Cardiac muscle cell (in vitro differentiated cells and primary cell): ENCODE results near the gene DLK1. TPM values are rescaled to one million over a fixed set of nuclear protein-coding genes. Genes with fewer than 3 reads are reported as not detected.

Source experiments
- DNase-seq, 2 donors: peaks; one replicate each; pipeline versions ENCODE4 v3.0.0 to v3.0.0-alpha.2; 2010 to 2017; ENCODE audit warnings: low read depth in 1 of 2, low spot score in 1 of 2
- H3K27ac ChIP-seq: fragments of 200-600 bp; sonication (generic); 2 replicates; pipeline ENCODE4 v1.5.1; 2016
- H3K27me3 ChIP-seq: fragments of 200-600 bp; sonication (generic); 2 replicates; pipeline ENCODE4 v1.6.0; 2016; ENCODE audit warnings: control low read depth
- H3K36me3 ChIP-seq: fragments of 200-600 bp; sonication (generic); 2 replicates; pipeline ENCODE4 v1.5.1; 2016; ENCODE audit warnings: control low read depth
- H3K4me1 ChIP-seq: fragments of 200-600 bp; sonication (generic); 2 replicates; pipeline ENCODE4 v1.8.1; 2017; ENCODE audit warnings: low read depth, mild to moderate bottlenecking, mixed run types
- H3K4me3 ChIP-seq: fragments of 200-600 bp; sonication (generic); 2 replicates; pipeline ENCODE4 v1.5.1; 2016; ENCODE audit warnings: mild to moderate bottlenecking
- H3K9me3 ChIP-seq: fragments of 200-600 bp; sonication (generic); 2 replicates; pipeline ENCODE4 v1.5.1; 2017; ENCODE audit warnings: low read depth, mild to moderate bottlenecking, control low read depth
- polyA plus RNA-seq: library from polyadenylated mRNA; unstranded; fragments of >200 nt; fragmentation: Nextera tagmentation; extraction: Ambion mirVana; gene quantifications from 2 replicates; pipeline ENCODE4 v1.2.1, GENCODE V29; 2016
- total RNA-seq: library from RNA; depleted of rRNA; stranded (reverse); fragments of >200 nt; gene quantifications from 2 replicates; pipeline ENCODE4 v1.2.3, GENCODE V29; 2016
- TF ChIP-seq, protein P1 (sequence below): IDR thresholded peaks from 2 replicates; pipeline ENCODE4 v1.5.1; 2012; ENCODE audit warnings: low read depth, mild to moderate bottlenecking, low read length

Gene DLK1
- total and polyA plus RNA-seq, 2 experiments from 2014 or later, result 24.0 to 64.1 TPM

DNA sequence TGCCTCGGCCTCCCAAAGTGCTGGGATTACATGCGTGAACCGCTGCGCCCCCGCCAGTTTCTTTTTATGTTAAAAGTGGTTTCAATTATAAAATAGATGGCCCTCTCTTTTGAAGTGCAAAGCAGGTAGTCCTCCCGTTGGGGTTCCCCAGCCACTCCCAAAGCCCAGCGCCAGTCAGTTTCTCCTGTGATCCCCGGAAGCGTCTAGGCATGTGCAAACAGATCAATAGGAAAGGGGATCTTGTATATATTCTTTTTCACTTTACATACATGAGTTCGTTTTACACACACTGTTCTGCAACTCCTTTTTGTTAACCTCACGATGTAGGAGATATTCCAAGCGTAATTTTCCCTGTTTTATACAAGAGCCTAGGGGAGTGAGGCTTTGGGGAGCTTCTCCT is 16.3 kb upstream of the DLK1 start:
- Histone ChIP-seq H3K4me3 (no peak overlapping the region), H3K27ac (peak overlapping the region; percentile 54), H3K4me1 (peaks cover 16% of the 10 kb centered on the region), H3K27me3 (no peaks in the 10 kb centered on the region), H3K9me3 (no peaks in the 10 kb centered on the region), H3K36me3 (no peaks in the 10 kb centered on the region)
- TF ChIP-seq, protein P1, sequence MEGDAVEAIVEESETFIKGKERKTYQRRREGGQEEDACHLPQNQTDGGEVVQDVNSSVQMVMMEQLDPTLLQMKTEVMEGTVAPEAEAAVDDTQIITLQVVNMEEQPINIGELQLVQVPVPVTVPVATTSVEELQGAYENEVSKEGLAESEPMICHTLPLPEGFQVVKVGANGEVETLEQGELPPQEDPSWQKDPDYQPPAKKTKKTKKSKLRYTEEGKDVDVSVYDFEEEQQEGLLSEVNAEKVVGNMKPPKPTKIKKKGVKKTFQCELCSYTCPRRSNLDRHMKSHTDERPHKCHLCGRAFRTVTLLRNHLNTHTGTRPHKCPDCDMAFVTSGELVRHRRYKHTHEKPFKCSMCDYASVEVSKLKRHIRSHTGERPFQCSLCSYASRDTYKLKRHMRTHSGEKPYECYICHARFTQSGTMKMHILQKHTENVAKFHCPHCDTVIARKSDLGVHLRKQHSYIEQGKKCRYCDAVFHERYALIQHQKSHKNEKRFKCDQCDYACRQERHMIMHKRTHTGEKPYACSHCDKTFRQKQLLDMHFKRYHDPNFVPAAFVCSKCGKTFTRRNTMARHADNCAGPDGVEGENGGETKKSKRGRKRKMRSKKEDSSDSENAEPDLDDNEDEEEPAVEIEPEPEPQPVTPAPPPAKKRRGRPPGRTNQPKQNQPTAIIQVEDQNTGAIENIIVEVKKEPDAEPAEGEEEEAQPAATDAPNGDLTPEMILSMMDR, result no peak
- no peak for DNase-seq

- Histone ChIP-seq H3K4me3 (no peak overlapping the region), H3K9me3 (no peaks in the 10 kb centered on the region), H3K27me3 (no peaks in the 10 kb centered on the region), H3K36me3 (no peaks in the 10 kb centered on the region), H3K4me1 (peaks cover 16% of the 10 kb centered on the region), H3K27ac (peak overlapping the region; percentile 54)
- TF ChIP-seq, protein P1, result no peak
- DNase-seq, result no peak
Observed at GRCh38 chr14:100710826-100711462, 15.7 kb upstream of the DLK1 start.

DNA sequence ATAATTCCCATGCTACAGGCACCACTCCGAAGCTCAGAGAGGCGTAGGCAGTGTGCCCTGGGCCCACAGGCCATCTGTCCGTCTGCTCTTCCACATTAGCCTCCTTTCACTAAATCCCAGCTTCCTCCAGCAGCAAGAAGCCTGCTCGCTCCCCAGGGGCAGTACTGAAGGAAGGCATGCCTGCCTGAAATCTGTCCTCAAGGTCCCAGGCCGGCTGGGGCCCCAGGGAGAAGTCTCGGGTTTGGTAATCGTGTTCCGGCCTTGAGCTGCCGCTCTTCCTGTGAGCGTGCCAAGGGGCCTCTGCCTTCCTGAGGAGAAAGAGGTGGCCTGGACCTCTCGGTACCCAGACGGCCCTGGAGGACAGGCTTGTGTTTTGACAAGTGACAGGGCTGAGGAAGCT is 15.2 kb upstream of the DLK1 start:
- no peak overlapping the region for H3K27ac ChIP-seq
- TF ChIP-seq, protein P1, result no peak

DNA sequence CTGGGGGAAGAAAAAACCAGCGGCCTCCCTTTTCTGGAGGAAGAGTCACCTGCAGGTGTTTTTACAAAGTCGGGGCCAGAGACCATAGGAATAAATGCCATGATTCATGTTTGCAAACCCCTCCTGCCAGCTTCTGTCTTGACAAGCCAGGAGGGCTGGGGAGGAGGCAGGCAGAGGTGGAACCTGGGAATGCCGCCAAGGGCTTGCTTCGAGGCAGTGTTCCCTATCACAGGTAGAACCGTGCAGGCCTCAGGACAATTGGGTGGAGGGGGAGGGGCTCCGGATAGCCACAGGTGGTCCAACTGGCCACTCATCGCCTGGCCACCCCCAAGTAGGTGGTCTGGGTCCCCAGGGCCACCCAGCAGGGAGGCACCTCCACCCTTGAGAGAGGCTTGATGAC is 14.2 kb upstream of the DLK1 start:
- H3K27ac ChIP-seq, result no peak overlapping the region
- TF ChIP-seq, protein P1, result no peak
- H3K27me3 ChIP-seq, result no peaks in the 10 kb centered on the region
- no peak for DNase-seq
- no peaks in the 10 kb centered on the region for H3K9me3 ChIP-seq
- H3K4me1 ChIP-seq, result peaks cover 16% of the 10 kb centered on the region
- no peak overlapping the region for H3K4me3 ChIP-seq
- H3K36me3 ChIP-seq, result no peaks in the 10 kb centered on the region

More for the DNA sequence above, 15.2 kb upstream of the DLK1 start:
- H3K9me3 ChIP-seq, result no peaks in the 10 kb centered on the region
- H3K4me1 ChIP-seq, result peaks cover 16% of the 10 kb centered on the region
- H3K4me3 ChIP-seq, result no peak overlapping the region
- no peaks in the 10 kb centered on the region for H3K27me3 ChIP-seq
- H3K36me3 ChIP-seq, result no peaks in the 10 kb centered on the region
- no peak for DNase-seq

DNA sequence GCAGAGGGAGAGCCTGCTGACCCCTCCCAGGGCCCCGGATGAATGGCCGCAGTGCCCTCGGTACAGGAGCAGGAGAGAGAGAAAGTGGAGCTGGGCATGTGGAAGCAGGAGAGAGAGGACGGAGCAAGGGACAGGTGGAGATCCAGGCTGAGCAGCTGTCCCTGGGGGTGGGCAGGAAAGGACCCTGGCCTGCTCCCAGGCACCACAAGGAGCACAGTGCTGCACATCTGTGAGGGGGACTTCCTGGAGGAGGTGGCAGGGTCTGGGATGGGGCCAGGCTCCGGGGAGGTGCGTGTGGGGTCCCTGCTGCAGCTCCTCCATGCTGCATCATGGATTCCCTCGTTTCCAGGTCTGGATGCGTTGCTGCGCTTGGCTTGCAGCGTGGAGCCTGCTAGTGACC is 13.0 kb upstream of the DLK1 start:
- no peak overlapping the region for H3K27ac ChIP-seq
- no peak for DNase-seq
- TF ChIP-seq, protein P1, result no peak
- no peaks in the 10 kb centered on the region for H3K9me3 ChIP-seq
- H3K4me3 ChIP-seq, result no peak overlapping the region
- no peaks in the 10 kb centered on the region for H3K36me3 ChIP-seq
- H3K27me3 ChIP-seq, result no peaks in the 10 kb centered on the region
- peaks cover 16% of the 10 kb centered on the region for H3K4me1 ChIP-seq
